HEK293 (cell line): ENCODE results near the gene JAM3.
A peak's percentile ranks its signal among the peaks of the same experiment; 100 is the strongest.

ENCODE experiments used
- CTCF ChIA-PET: fragments of 350-600 bp; formaldehyde crosslinking; extraction: SDS; loops from one replicate; lab custom pipeline; 2021; ENCODE audit warnings: antibody characterized with exemption; lab: Yijun Ruan, JAX
- POLR2A ChIA-PET: fragments of 300-600 bp; formaldehyde crosslinking; extraction: SDS; loops from one replicate; lab custom pipeline; 2020; ENCODE audit warnings: antibody characterized with exemption, inconsistent platforms; lab: Yijun Ruan, JAX
- H3K27ac ChIP-seq: fragments of 200-500 bp; sonication (Bioruptor generic); 2 replicates; pipeline ENCODE4 v1.5.1; 2014; ENCODE audit warnings: low read depth, low read length, control low read depth, inconsistent platforms; ENCODE audit errors: extremely low read depth
- H3K36me3 ChIP-seq, 2 experiments: fragments of 200-500 bp in 1 of 2; sonication (Bioruptor generic) in 1 of 2; 1 replicate in 1 of 2; 2 replicates in 1 of 2; pipeline ENCODE4 v1.5.1; 2014 to 2017; ENCODE audit warnings: inconsistent platforms in 2 of 2, low read length in 2 of 2; ENCODE audit not compliant: control insufficient read depth in 2 of 2, insufficient read depth in 1 of 2
- H3K4me1 ChIP-seq: fragments of 200-500 bp; sonication (Bioruptor generic); 2 replicates; pipeline ENCODE4 v1.5.1; 2014; ENCODE audit warnings: mild to moderate bottlenecking, low read length, inconsistent platforms; ENCODE audit not compliant: control insufficient read depth, insufficient read depth
- H3K4me3 ChIP-seq: 2 replicates; pipeline ENCODE4 v1.5.1; 2011; ENCODE audit warnings: low read depth, mild to moderate bottlenecking, control low read depth, low read length, moderate library complexity
- H3K9me3 ChIP-seq: fragments of 200-500 bp; sonication (Bioruptor generic); 2 replicates; pipeline ENCODE4 v1.5.1; 2014; ENCODE audit warnings: low read depth, low read length, inconsistent platforms; ENCODE audit not compliant: control insufficient read depth, insufficient read depth
- CTCF ChIP-seq: fragments of 450-650 bp; formaldehyde crosslinking; IDR thresholded peaks from 2 replicates; pipeline ENCODE4 v1.5.1; 2016; ENCODE audit warnings: missing biosample characterization, missing genetic modification characterization
- GLIS1 ChIP-seq: fragments of 450-650 bp; formaldehyde crosslinking; IDR thresholded peaks from 2 replicates; pipeline ENCODE4 v1.5.1; 2016; ENCODE audit warnings: missing biosample characterization, missing genetic modification characterization
- KLF10 ChIP-seq: fragments of 450-650 bp; IDR thresholded peaks from 2 replicates; pipeline ENCODE4 v1.5.1; 2018; ENCODE audit warnings: missing biosample characterization, mild to moderate bottlenecking, missing genetic modification characterization
- REPIN1 ChIP-seq: fragments of 450-650 bp; formaldehyde crosslinking; IDR thresholded peaks from 2 replicates; pipeline ENCODE4 v1.5.1; 2017; ENCODE audit warnings: missing biosample characterization, missing genetic modification characterization, low read depth
- SALL2 ChIP-seq: fragments of 450-650 bp; formaldehyde crosslinking; IDR thresholded peaks from 2 replicates; pipeline ENCODE4 v1.5.0; 2017; ENCODE audit warnings: missing biosample characterization, mild to moderate bottlenecking, missing genetic modification characterization, borderline replicate concordance
- ZBTB6 ChIP-seq: fragments of 450-650 bp; formaldehyde crosslinking; IDR thresholded peaks from 2 replicates; pipeline ENCODE4 v1.5.1; 2017; ENCODE audit warnings: missing biosample characterization, missing genetic modification characterization
- ZEB2 ChIP-seq: fragments of 450-650 bp; formaldehyde crosslinking; IDR thresholded peaks from 2 replicates; pipeline ENCODE4 v1.5.1; 2016; ENCODE audit warnings: missing biosample characterization, missing genetic modification characterization
- ZFP37 ChIP-seq: fragments of 450-650 bp; formaldehyde crosslinking; IDR thresholded peaks from 2 replicates; pipeline ENCODE4 v1.5.1; 2016; ENCODE audit warnings: missing biosample characterization, missing genetic modification characterization
- ZNF146 ChIP-seq: fragments of 450-650 bp; formaldehyde crosslinking; IDR thresholded peaks from 2 replicates; pipeline ENCODE4 v1.5.1; 2016; ENCODE audit warnings: missing biosample characterization, missing genetic modification characterization
- ZNF155 ChIP-seq: fragments of 450-650 bp; formaldehyde crosslinking; IDR thresholded peaks from 2 replicates; pipeline ENCODE4 v1.5.1; 2016; ENCODE audit warnings: missing biosample characterization, missing genetic modification characterization
- ZNF214 ChIP-seq: fragments of 450-650 bp; formaldehyde crosslinking; IDR thresholded peaks from 2 replicates; pipeline ENCODE4 v1.5.1; 2017; ENCODE audit warnings: missing biosample characterization, mild to moderate bottlenecking, missing genetic modification characterization, borderline replicate concordance
- ZNF26 ChIP-seq: fragments of 450-650 bp; formaldehyde crosslinking; IDR thresholded peaks from 2 replicates; pipeline ENCODE4 v1.5.1; 2016; ENCODE audit warnings: missing biosample characterization, missing genetic modification characterization
- ZNF510 ChIP-seq: fragments of 450-650 bp; formaldehyde crosslinking; IDR thresholded peaks from 2 replicates; pipeline ENCODE4 v1.5.1; 2018; ENCODE audit warnings: mild to moderate bottlenecking, missing genetic modification characterization, missing biosample characterization; ENCODE audit not compliant: insufficient replicate concordance
- ZNF548 ChIP-seq: fragments of 450-650 bp; formaldehyde crosslinking; IDR thresholded peaks from 2 replicates; pipeline ENCODE4 v1.5.1; 2016; ENCODE audit warnings: missing biosample characterization, missing genetic modification characterization
- ZNF555 ChIP-seq: fragments of 450-650 bp; formaldehyde crosslinking; conservative IDR thresholded peaks from 2 replicates; pipeline ENCODE4 v1.5.1; 2017; ENCODE audit warnings: missing biosample characterization, mild to moderate bottlenecking, missing genetic modification characterization, inconsistent platforms
- ZNF596 ChIP-seq: fragments of 450-650 bp; IDR thresholded peaks from 2 replicates; pipeline ENCODE4 v1.5.0; 2018; ENCODE audit warnings: missing biosample characterization, mild to moderate bottlenecking, missing genetic modification characterization, moderate library complexity
- ZNF610 ChIP-seq: fragments of 450-650 bp; formaldehyde crosslinking; IDR thresholded peaks from 2 replicates; pipeline ENCODE4 v1.5.1; 2016; ENCODE audit warnings: missing biosample characterization, missing genetic modification characterization, borderline replicate concordance
- ZNF624 ChIP-seq: fragments of 450-650 bp; formaldehyde crosslinking; IDR thresholded peaks from 2 replicates; pipeline ENCODE4 v1.5.1; 2017; ENCODE audit warnings: missing biosample characterization, missing genetic modification characterization
- ZNF629 ChIP-seq: fragments of 450-650 bp; formaldehyde crosslinking; IDR thresholded peaks from 2 replicates; pipeline ENCODE4 v1.5.1; 2017; ENCODE audit warnings: missing biosample characterization, missing genetic modification characterization
- ZNF654 ChIP-seq: fragments of 450-650 bp; formaldehyde crosslinking; IDR thresholded peaks from 2 replicates; pipeline ENCODE4 v1.5.1; 2016; ENCODE audit warnings: low read depth, missing biosample characterization, missing genetic modification characterization

Gene JAM3

GRCh38 chr11:134139873-134140331 lies 71.0 kb downstream of the JAM3 start:
- 0 out of 2 replicates have a peak, but pooled peaks have one; percentile 45 for TF ChIP-seq CTCF
- peak; percentile 73 for TF ChIP-seq ZNF654 (tag by site-specific recombination)
- TF ChIP-seq ZNF596 (tag by site-specific recombination), result no peak
- H3K9me3 ChIP-seq, result no peaks in the 10 kb centered on the region; the same call in 1 of the 2 replicates
- H3K36me3 ChIP-seq, result peaks cover 0 to 28% of the 10 kb centered on the region in 2 experiments; a peak in 1 of 3 replicates
- H3K4me3 ChIP-seq, result no peak overlapping the region
- no peaks in the 10 kb centered on the region for H3K4me1 ChIP-seq
- ChIA-PET POLR2A (no interaction called here), CTCF (interaction anchor here (0.7 to 3.0 kb wide), 12 partner anchors 8 to 1795 kb away, joined by 3 to 44 read pairs (median 6); partner anchors contain the start of gene JAM3)
- no peak overlapping the region for H3K27ac ChIP-seq

- TF ChIP-seq ZNF214 (tag by site-specific recombination) (no peak), ZEB2 (tag by site-specific recombination) (no peak), KLF10 (tag by site-specific recombination) (no peak), ZNF555 (tag by site-specific recombination) (no peak), ZNF510 (tag by site-specific recombination) (no peak), ZNF624 (tag by site-specific recombination) (no peak), ZNF629 (no peak), ZBTB6 (tag by site-specific recombination) (no peak), SALL2 (tag by site-specific recombination) (no peak), ZNF26 (tag by site-specific recombination) (no peak), ZFP37 (tag by site-specific recombination) (no peak), ZNF155 (tag by site-specific recombination) (no peak), GLIS1 (no peak), REPIN1 (no peak), ZNF610 (tag by site-specific recombination) (no peak), ZNF146 (tag by site-specific recombination) (no peak), ZNF548 (tag by site-specific recombination) (no peak)
- POLR2A ChIA-PET, result no interaction called here
- Histone ChIP-seq H3K4me3 (no peak overlapping the region), H3K36me3 (peaks cover 0 to 40% of the 10 kb centered on the region in 2 experiments; a peak in 1 of 3 replicates), H3K27ac (no peak overlapping the region), H3K9me3 (no peaks in the 10 kb centered on the region; the same call in 1 of the 2 replicates), H3K4me1 (no peaks in the 10 kb centered on the region)
- CTCF ChIA-PET, result interaction anchor here (0.6 to 3.0 kb wide), 10 partner anchors 7 to 213 kb away, joined by 3 to 44 read pairs (median 4); no protein-coding TSS in a partner anchor
These were observed 72.2 kb downstream of the JAM3 start for GRCh38 chr11:134140961-134141490.
